ENCODE measurements around the gene CAMK2D.

DNA sequence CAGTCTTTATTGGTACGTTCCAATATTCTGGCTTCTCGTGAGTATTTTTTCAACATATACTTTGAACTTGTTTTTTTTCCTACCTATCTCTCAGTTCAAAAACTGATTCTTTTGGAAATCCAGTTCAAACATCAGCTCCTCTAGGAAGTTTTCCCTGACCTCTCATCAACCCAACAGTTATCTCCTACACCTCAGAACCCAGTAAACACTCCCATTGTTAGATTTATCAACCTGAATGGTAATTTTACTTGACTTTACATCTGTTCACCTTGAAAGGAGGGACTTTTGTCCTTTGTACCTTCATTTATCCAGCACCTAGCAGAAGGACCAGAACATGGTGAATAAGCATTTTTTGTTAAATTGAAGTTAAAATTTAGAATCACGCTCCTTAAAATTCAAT lies 13.6 kb downstream of the CAMK2D start:
- TF ChIP-seq, protein P1, sequence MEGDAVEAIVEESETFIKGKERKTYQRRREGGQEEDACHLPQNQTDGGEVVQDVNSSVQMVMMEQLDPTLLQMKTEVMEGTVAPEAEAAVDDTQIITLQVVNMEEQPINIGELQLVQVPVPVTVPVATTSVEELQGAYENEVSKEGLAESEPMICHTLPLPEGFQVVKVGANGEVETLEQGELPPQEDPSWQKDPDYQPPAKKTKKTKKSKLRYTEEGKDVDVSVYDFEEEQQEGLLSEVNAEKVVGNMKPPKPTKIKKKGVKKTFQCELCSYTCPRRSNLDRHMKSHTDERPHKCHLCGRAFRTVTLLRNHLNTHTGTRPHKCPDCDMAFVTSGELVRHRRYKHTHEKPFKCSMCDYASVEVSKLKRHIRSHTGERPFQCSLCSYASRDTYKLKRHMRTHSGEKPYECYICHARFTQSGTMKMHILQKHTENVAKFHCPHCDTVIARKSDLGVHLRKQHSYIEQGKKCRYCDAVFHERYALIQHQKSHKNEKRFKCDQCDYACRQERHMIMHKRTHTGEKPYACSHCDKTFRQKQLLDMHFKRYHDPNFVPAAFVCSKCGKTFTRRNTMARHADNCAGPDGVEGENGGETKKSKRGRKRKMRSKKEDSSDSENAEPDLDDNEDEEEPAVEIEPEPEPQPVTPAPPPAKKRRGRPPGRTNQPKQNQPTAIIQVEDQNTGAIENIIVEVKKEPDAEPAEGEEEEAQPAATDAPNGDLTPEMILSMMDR (IDR thresholded peaks at IDR 0.05): no peak
- TF ChIP-seq POLR2A (IDR thresholded peaks at IDR 0.05): no peak

Data from thyroid gland (tissue), 4 donors.